ENCODE measurements around the gene ORM2.
"Not testable (repeated sequence)": the region's sequence is repeated elsewhere in the genome, so short reads cannot be mapped to it uniquely, and the experiment has no call there.

Gene ORM2

DNA sequence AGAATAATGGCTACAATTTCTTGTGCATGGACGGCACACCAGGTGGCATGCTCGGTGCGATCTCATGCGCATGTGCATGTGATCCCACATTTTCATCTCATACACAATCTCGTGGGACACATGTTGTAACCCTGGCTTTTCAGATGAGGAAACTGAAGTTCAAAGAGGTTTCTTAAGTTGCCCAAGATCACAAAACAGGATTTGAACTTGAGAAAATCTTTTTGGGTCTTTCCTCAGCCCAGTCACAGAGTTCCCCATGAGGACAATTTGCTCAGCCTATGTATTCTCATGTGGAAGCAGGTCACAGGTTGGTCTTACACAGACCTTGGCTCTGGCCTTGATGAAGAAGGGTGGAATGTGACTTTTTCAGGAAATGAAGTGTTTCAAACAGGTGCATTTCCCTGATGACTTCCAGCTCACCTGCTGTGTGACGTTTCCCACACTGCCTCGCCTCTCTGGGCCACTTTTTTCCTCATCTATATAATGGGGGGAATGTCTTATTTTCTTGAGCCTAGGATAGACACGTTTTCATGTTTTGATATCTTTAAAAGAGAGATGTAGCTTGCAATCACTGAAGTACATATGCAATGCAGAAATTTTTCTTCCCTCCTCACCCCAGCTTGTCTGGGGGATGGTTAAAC is 13.8 kb upstream of the ORM2 start:
- DNase-seq: no peak

DNA sequence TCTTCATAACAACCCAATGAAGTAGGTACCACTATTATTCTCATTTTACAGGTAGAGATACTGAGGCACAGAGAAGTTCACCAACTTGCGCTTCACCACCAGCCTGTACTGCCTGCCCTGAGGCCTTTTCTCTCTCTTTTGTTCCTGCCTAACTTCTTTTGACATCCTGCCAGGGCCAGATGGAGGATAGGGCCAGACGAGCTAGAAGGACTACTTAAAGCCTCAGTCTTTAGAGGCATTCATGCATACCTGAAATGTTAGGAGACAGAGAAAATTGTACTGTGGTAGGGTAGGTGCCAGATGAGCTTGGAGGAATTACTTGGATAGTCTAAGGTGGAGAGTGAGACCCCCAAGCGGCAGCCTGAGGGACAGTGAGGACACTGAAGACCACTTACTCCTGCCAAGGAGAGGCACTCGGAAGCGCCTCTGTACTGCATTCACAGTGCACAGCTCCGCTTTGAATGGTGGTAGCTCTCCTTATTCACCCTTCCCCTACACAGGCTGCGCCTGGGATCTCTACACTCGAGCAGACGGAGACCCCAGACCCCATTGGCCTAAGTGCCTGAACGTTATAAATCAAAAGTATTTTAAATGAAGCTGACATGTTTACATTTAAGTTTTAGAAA is 13.0 kb upstream of the ORM2 start:
- DNase-seq: no peak

GRCh38 chr9:114317665-114318357 is 11.9 kb upstream of the ORM2 start:
- no peak for DNase-seq

DNA sequence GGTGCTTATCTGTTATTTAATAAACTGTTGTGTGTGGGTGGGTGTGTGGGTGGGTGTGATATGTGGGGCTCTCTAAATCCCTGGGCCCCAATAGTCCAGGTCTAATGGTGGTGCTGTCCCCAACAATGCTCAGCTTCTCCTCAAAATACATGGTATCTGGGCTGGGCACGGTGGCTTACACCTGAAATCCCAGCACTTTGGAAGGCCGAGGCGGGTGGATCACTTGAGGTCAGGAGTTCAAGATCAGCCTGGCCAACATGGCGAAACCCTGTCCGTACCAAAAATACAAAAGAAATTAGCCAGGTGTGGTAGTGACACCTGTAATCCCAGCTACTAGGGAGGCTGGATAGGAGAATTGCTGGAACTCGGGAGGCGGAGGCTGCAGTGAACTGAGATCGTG is 11.3 kb upstream of the ORM2 start:
- DNase-seq: no peak

GRCh38 chr9:114319147-114319546 is 10.5 kb upstream of the ORM2 start:
- no peak for DNase-seq

DNA sequence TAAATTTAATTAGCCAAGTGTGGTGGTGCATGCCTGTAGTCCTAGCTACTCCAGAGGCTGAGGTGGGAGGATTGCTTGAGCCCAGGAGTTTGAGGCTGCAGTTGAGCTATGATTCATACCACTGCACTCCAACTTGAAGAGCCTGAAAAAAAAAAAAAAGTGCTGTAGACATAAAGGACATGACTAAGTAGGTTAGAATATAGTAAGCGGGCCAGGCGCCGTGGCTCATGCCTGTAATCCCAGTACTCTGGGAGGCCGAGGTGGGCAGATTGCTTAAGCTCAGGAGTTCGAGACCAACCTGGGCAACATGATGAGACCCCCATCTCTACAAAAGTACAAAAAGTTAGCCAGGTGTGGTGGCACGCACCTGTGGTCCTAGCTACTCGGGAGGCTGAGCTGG is 9.0 kb upstream of the ORM2 start:
- not testable (repeated sequence) for DNase-seq

GRCh38 chr9:114321759-114322158 is 7.9 kb upstream of the ORM2 start:
- DNase-seq: no peak

DNA sequence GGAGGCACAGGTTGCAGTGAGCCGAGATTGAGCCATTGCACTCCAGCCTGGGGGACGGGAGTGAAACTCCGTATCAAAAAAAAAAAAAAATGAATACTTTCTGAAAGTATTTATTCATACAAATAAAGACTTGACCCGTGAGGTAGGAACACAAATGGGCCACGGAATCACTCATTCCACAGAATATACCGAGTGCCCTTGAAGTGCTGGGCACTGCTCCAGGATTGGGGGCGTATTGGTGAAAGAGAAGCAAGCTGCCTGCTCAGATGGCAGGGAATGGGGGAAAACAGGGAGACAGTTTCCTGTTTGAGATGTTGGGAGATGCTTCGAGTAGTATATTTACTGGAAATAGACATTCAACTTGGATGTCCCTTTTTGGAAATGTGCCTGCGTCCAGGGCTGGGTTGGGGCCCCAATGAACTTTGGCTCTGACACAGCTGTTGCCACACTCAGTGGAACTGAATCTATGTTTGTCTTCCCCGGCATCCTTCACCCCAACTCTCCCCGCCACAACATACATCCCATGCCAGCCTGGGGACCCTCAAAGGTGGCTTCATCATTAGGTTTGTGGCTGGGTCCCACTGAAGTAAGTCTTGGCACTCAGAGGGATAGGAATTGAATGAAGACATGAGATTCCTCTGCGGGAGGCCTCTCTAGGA is 7.4 kb upstream of the ORM2 start:
- DNase-seq: not testable (repeated sequence)

GRCh38 chr9:114322831-114323531 is 6.7 kb upstream of the ORM2 start, which contains the start of gene ORM1:
ORM1 (plus strand) TSS chr9:114323098; CDS start chr9:114323134, 36 bp downstream.
- not testable (repeated sequence) for DNase-seq

- not testable (repeated sequence) for DNase-seq
Measured at GRCh38 chr9:114323849-114324248, 5.8 kb upstream of the ORM2 start.

GRCh38 chr9:114324492-114324891 is 5.2 kb upstream of the ORM2 start:
- no peak for DNase-seq

DNA sequence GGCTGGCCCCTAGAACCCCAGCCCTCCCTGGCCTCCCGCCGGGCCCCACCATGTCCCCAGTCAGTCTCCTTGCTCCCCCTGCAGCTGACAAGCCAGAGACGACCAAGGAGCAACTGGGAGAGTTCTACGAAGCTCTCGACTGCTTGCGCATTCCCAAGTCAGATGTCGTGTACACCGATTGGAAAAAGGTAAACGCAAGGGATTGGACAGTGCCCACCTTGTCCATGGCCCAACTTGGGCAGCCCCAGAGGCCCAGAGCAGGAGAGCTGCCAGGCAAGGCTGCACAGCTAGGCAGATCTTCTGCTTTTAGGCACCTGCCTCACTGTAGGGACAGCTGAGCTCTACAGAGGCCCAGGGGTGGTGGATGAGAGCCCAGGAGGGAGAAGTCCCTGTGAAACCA is 4.7 kb upstream of the ORM2 start:
- DNase-seq: not testable (repeated sequence)

- DNase-seq: not testable (repeated sequence)
Measured at GRCh38 chr9:114325684-114326254, 3.9 kb upstream of the ORM2 start.

DNA sequence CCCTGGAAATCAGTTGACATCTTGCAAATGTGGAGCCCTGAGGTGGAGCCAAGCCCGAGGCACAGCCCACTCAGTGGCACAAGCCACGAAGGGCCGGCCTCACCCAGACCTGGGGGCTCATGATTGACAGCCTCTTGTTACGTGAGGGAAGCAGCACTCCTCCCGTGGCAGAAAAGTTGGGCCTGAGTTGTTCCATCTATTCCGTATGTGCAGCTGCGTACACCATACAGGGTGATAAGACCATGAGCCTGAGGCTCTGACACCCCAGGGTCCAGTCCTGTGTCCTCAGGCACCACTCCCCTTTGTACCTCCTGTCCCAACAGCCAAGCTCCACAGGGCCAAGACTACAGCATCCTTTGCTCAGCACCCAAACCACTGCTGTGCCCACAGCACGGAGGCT is 1.9 kb upstream of the ORM2 start:
- no peak for DNase-seq

DNA sequence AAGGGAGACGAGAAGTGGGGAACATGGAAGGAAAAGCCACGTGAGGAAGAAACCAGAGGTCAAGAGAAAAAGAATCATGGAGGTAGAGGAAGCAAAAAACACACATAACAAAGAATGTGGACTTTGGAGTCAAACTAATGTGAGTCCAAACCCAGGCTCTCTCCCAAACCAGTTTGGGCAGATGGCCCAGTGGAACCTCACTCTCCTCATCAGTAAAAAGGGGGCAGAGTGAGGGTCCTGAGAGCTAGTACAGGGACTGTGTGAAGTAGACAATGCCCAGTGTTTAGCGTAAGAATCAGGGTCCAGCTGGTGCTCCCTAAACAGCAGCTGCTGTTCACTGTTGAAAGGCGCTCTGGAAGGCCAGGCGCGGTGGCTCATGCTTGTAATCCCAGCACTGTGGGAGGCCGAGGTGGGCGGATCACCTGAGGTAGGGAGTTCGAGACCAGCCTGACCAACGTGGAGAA is 1.3 kb upstream of the ORM2 start:
- DNase-seq: not testable (repeated sequence)

DNA sequence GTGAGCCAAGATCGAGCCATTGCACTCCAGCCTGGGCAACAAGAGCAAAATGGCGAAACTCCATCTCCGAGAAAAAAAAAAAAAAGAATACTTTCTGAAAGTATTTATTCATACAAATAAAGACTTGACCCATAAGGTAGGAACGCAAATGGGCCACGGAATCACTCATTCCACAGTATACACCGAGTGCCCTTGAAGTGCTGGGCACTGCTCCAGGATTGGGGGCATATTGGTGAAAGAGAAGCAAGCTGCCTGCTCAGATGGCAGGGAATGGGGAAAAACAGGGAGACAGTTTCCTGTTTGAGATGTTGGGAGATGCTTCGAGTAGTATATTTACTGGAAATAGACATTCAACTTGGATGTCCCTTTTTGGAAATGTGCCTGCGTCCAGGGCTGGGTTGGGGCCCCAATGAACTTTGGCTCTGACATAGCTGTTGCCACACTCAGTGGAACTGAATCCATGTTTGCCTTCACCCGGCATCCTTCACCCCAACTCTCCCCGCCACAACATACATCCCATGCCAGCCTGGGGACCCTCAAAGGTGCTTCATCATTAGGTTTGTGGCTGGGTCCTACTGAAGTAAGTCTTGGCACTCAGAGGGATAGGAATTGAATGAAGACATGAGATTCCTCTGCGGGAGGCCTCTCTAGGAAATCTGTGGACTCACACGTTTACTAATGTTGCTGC is 588 bp upstream of the ORM2 start:
- DNase-seq: not testable (repeated sequence)

GRCh38 chr9:114330636-114331035 is 967 bp downstream of the ORM2 start:
- DNase-seq: no peak

- not testable (repeated sequence) for DNase-seq
Measured at GRCh38 chr9:114331229-114332195, 1.8 kb downstream of the ORM2 start.

DNA sequence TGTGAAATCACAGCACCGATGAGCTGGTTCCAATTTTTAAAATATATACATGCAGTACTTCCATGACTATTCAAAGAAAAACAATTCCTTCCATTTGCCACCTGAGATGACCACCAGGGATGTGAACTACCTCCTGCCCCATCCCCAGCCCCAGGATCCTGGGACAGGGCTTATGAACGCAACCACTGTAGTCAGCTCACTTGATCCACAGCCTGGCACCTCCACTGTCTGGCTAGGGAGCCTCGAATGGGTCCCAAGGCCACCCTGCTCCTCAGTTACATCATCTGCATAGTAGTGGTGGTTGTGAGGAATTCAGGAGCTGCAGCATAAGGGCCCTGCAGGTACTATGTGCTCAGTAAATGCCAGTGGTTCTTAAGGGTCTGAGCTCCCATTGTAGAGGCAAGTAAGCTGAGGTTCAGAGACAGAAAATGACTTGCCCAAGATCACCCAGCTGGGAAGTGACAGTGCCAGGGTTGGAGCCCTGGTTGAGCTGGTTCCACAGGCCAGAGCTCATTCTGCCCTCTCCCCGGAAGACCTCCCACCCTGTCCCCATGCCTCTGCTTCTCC is 2.9 kb downstream of the ORM2 start:
- not testable (repeated sequence) for DNase-seq

GRCh38 chr9:114333718-114334117 is 4.0 kb downstream of the ORM2 start:
- DNase-seq: not testable (repeated sequence)
